Measurements from ENCODE around the gene BGLAP. TPM values are rescaled to one million over a fixed set of nuclear protein-coding genes. Genes with fewer than 3 reads are reported as not detected.

The BGLAP gene
- total RNA-seq, 4 donors from 2014 or later = 1.1 to 2.1 TPM; not detected in 2

- H3K27me3 ChIP-seq = no peaks in the 10 kb centered on the region
- H3K36me3 ChIP-seq = peaks cover 0 to 20% (median 0%) of the 10 kb centered on the region in 3 donors
- H3K27ac ChIP-seq = no peak overlapping the region
- TF ChIP-seq CTCF (IDR thresholded peaks at IDR 0.05) (no peak), POLR2A (IDR thresholded peaks at IDR 0.05) (no peak)
- H3K9me3 ChIP-seq = no peaks in the 10 kb centered on the region
- no peak for DNase-seq
- no peak overlapping the region for H3K4me3 ChIP-seq
- H3K4me1 ChIP-seq = peaks cover 0 to 24% (median 11%) of the 10 kb centered on the region in 4 donors
Measured at GRCh38 chr1:156244126-156244525, 2.1 kb downstream of the BGLAP start.

GRCh38 chr1:156244712-156245111 lies 2.7 kb downstream of the BGLAP start:
- no peak for DNase-seq
- peaks cover 0 to 24% (median 11%) of the 10 kb centered on the region in 4 donors for H3K4me1 ChIP-seq
- TF ChIP-seq CTCF (IDR thresholded peaks at IDR 0.05) = no peak
- no peak for TF ChIP-seq POLR2A (IDR thresholded peaks at IDR 0.05)
- H3K27ac ChIP-seq = no peak overlapping the region
- H3K4me3 ChIP-seq = no peak overlapping the region
- H3K27me3 ChIP-seq = no peaks in the 10 kb centered on the region
- H3K36me3 ChIP-seq = peaks cover 0 to 20% (median 0%) of the 10 kb centered on the region in 3 donors
- no peaks in the 10 kb centered on the region for H3K9me3 ChIP-seq

GRCh38 chr1:156245451-156246232 lies 3.7 kb downstream of the BGLAP start:
- Histone ChIP-seq H3K36me3 (peaks cover 0 to 22% (median 0%) of the 10 kb centered on the region in 3 donors), H3K27ac (no peak overlapping the region), H3K9me3 (no peaks in the 10 kb centered on the region), H3K4me3 (peak overlapping the region; percentile 28 to 53 (median 44)), H3K27me3 (no peaks in the 10 kb centered on the region), H3K4me1 (peaks cover 0 to 24% (median 11%) of the 10 kb centered on the region in 4 donors)
- TF ChIP-seq CTCF (IDR thresholded peaks at IDR 0.05) (no peak), POLR2A (IDR thresholded peaks at IDR 0.05) (no peak)
- DNase-seq = peak; percentile 25 to 58 (median 56)

GRCh38 chr1:156246241-156246780 lies 4.3 kb downstream of the BGLAP start:
- Histone ChIP-seq H3K4me1 (peaks cover 0 to 24% (median 11%) of the 10 kb centered on the region in 4 donors), H3K36me3 (peaks cover 0 to 28% (median 0%) of the 10 kb centered on the region in 3 donors), H3K9me3 (no peaks in the 10 kb centered on the region), H3K27me3 (no peaks in the 10 kb centered on the region), H3K27ac (no peak overlapping the region), H3K4me3 (peak overlapping the region in 3 of 4 donors; percentile 39 to 53 (median 50))
- no peak for TF ChIP-seq CTCF (IDR thresholded peaks at IDR 0.05)
- no peak for TF ChIP-seq POLR2A (IDR thresholded peaks at IDR 0.05)
- no peak for DNase-seq

GRCh38 chr1:156246781-156247459 lies 4.9 kb downstream of the BGLAP start:
- Histone ChIP-seq H3K4me1 (peaks cover 0 to 24% (median 11%) of the 10 kb centered on the region in 4 donors), H3K27me3 (no peaks in the 10 kb centered on the region), H3K36me3 (peaks cover 0 to 34% (median 0%) of the 10 kb centered on the region in 3 donors), H3K27ac (no peak overlapping the region), H3K4me3 (no peak overlapping the region), H3K9me3 (no peaks in the 10 kb centered on the region)
- peak in 1 of 3 donors; percentile 48 for DNase-seq
- TF ChIP-seq POLR2A (IDR thresholded peaks at IDR 0.05) (no peak), CTCF (IDR thresholded peaks at IDR 0.05) (no peak)

All from Peyer's patch (tissue), 4 donors.